OCI-LY7 (cell line): ENCODE data around the gene PTHLH.

Source experiments
- CTCF ChIP-seq: fragments of 200-600 bp; sonication (generic); conservative IDR thresholded peaks from 2 replicates; pipeline ENCODE4 v1.5.1; 2014; ENCODE audit warnings: mild to moderate bottlenecking, antibody characterized with exemption, low read length, moderate library complexity, mixed read lengths
- EZH2phosphoT487 ChIP-seq: fragments of 200-600 bp; sonication (generic); IDR thresholded peaks from 2 replicates; pipeline ENCODE4 v1.6.1; 2018; ENCODE audit warnings: low read depth, borderline replicate concordance, mild to moderate bottlenecking, mixed run types, antibody characterized with exemption, low read length, moderate library complexity, mixed read lengths

- TF ChIP-seq CTCF (no peak), EZH2phosphoT487 (no peak)
Observed at GRCh38 chr12:27982951-27983350, 10.4 kb upstream of the PTHLH start.
